Naive B cell (primary cell): ENCODE results near the gene MBNL1. TPM values are rescaled to one million over a fixed set of nuclear protein-coding genes. Genes with fewer than 3 reads are reported as not detected.
A peak's percentile ranks its signal among the peaks of the same experiment; 100 is the strongest.
"Not testable (repeated sequence)": the region's sequence is repeated elsewhere in the genome, so short reads cannot be mapped to it uniquely, and the experiment has no call there.

Experiments
- ATAC-seq, 2 donors: fragments of 150-1000 bp; cut with Tn5 transposase; 2 replicates each; pipeline ENCODE4 v1.10.0; 2021; ENCODE audit warnings: low read depth in 2 of 2, mild to moderate bottlenecking in 2 of 2, moderate library complexity in 2 of 2
- DNase-seq: peaks from one replicate; pipeline ENCODE4 v3.0.0; 2022
- H3K27ac Mint-ChIP-seq, 6 donors: one replicate each; pipeline ENCODE4 v1.8.0; 2020 to 2022; ENCODE audit warnings: mild to moderate bottlenecking in 6 of 6, mixed read lengths in 6 of 6, moderate library complexity in 5 of 6, inconsistent platforms in 2 of 6
- H3K27me3 Mint-ChIP-seq, 3 donors: one replicate each; pipeline ENCODE4 v1.8.0; 2021 to 2022; ENCODE audit warnings: mixed read lengths in 3 of 3, mild to moderate bottlenecking in 1 of 3
- H3K36me3 Mint-ChIP-seq, 2 donors: one replicate each; pipeline ENCODE4 v1.8.0; 2020 to 2022; ENCODE audit warnings: mixed read lengths in 2 of 2, inconsistent platforms in 1 of 2, mild to moderate bottlenecking in 1 of 2
- H3K4me1 Mint-ChIP-seq, 3 donors: one replicate each; pipeline ENCODE4 v1.8.0; 2020 to 2022; ENCODE audit warnings: mixed read lengths in 3 of 3, inconsistent platforms in 1 of 3, mild to moderate bottlenecking in 1 of 3, moderate library complexity in 1 of 3
- H3K4me3 Mint-ChIP-seq, 8 donors: one replicate each; pipeline ENCODE4 v1.8.0; 2020 to 2022; ENCODE audit warnings: mild to moderate bottlenecking in 8 of 8, mixed read lengths in 8 of 8, moderate library complexity in 8 of 8, inconsistent platforms in 2 of 8
- H3K9me3 Mint-ChIP-seq, 7 donors: one replicate each; pipeline ENCODE4 v1.8.0; 2020 to 2022; ENCODE audit warnings: mixed read lengths in 7 of 7, mild to moderate bottlenecking in 5 of 7, inconsistent platforms in 2 of 7, moderate library complexity in 1 of 7
- polyA plus RNA-seq, 6 donors: library from polyadenylated mRNA; unstranded; fragments of 300-500 nt; fragmentation: Illumina TruSeq; gene quantifications; one replicate each; pipeline ENCODE4 v1.2.3, GENCODE V29; 2021; ENCODE audit warnings: low read depth in 6 of 6

MBNL1 gene
- polyA plus RNA-seq, 6 donors from 2014 or later: 188 to 346 (median 260) TPM

DNA sequence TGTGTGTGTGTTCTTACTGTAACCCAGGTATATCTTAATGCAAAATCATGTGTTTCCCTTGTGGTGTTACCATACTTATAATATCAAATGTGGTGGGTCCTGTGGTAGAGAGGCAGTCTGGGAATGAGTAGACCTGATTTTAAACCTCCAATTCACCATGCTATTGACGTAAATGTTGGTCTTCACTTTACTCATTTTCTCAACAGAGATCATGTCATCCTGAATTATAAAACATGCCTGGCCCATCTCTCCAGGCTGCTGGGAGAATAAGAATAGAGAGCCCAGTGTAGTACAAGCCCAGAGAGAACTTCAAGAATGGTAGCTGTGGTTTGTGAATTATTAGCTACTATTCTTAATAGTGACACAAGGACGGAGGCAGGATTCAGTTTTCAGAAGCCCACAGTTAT is 88.1 kb downstream of the MBNL1 start:
- Mint-ChIP-seq H3K4me3 (no peak overlapping the region), H3K27ac (peak overlapping the region; percentile 12 to 76 (median 57)), H3K4me1 (peaks cover 47 to 68% (median 62%) of the 10 kb centered on the region in 3 donors), H3K27me3 (no peaks in the 10 kb centered on the region), H3K9me3 (no peaks in the 10 kb centered on the region), H3K36me3 (peaks cover 20 to 27% of the 10 kb centered on the region in 2 donors)
- ATAC-seq (no peak), DNase-seq (no peak)

- no peaks in the 10 kb centered on the region for H3K9me3 Mint-ChIP-seq
- no peaks in the 10 kb centered on the region for H3K27me3 Mint-ChIP-seq
- ATAC-seq (no peak), DNase-seq (no peak)
- peaks cover 16 to 22% of the 10 kb centered on the region in 2 donors for H3K36me3 Mint-ChIP-seq
- H3K4me1 Mint-ChIP-seq: peaks cover 43 to 70% (median 62%) of the 10 kb centered on the region in 3 donors
- peak overlapping the region; percentile 36 to 79 (median 68) for H3K27ac Mint-ChIP-seq
- no peak overlapping the region for H3K4me3 Mint-ChIP-seq
These were observed 88.9 kb downstream of the MBNL1 start for GRCh38 chr3:152357587-152357986.

- peak overlapping the region; percentile 10 to 89 (median 62) for H3K27ac Mint-ChIP-seq
- no peaks in the 10 kb centered on the region for H3K9me3 Mint-ChIP-seq
- peaks cover 23 to 29% of the 10 kb centered on the region in 2 donors for H3K36me3 Mint-ChIP-seq
- DNase-seq (no peak), ATAC-seq (no peak)
- no peak overlapping the region for H3K4me3 Mint-ChIP-seq
- no peaks in the 10 kb centered on the region for H3K27me3 Mint-ChIP-seq
- H3K4me1 Mint-ChIP-seq: peaks cover 45 to 69% (median 63%) of the 10 kb centered on the region in 3 donors
These were observed 90.9 kb downstream of the MBNL1 start for GRCh38 chr3:152359385-152360248.

DNA sequence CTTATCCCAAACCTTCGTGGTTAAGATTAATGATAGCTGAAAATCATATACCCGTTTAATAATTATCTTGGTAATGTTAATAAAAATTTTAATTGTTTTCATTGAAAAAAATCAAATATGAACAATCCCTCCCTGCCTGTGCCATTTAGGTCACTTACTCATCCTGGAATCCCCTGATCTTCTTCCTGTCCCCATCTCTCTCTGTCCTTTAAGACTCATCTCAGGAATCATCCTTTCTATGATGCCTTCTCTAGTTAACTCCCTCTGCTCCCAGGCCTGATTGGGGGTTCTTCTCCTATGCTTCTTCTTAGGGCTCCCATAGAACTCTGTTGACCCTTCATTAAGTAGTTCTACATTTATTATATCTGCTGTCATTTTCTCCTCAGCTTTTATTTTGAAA is 91.6 kb downstream of the MBNL1 start:
- no peak for ATAC-seq
- Mint-ChIP-seq H3K36me3 (peaks cover 22 to 29% of the 10 kb centered on the region in 2 donors), H3K27me3 (no peaks in the 10 kb centered on the region), H3K4me3 (no peak overlapping the region), H3K4me1 (peaks cover 46 to 68% (median 61%) of the 10 kb centered on the region in 3 donors), H3K27ac (peak overlapping the region; percentile 2 to 89 (median 52)), H3K9me3 (no peaks in the 10 kb centered on the region)
- no peak for DNase-seq

DNA sequence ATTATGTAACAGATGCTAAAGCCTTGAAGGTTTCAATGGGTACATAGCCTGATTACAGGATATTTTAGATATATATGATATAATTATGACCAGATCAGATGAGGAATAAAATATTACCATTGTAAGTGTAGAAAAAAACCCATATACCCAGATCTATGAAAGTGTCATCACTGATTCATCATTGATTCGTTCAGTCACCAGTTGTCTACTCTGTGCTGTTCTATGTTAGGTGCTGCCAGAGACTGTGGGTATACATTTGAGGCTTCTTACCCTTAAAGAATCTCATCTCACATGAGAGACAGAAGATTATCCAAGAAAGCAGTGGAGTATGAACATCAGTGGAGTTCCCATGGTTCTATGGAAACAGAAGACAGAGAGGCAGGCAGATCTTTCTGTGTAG is 92.2 kb downstream of the MBNL1 start:
- no peaks in the 10 kb centered on the region for H3K27me3 Mint-ChIP-seq

DNA sequence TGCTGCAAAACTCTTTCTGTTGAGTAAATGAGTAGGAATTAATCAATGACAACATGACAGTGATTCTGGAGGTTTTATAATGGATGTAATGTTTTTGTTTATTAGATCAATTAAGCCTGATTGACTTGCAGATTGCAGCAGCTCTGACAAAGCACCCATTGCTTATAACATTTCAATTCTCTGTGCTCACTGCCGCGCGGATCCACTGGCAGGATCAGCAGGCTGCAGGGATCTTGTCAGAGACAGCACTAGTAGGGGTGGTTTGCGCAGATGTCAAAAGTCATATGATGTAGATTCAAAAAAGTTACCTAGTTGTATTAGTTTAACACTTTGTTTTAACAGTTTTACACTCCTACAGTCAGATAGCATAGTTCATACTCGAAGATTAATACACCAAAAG is 93.4 kb downstream of the MBNL1 start:
- peak overlapping the region in 5 of 6 donors; percentile 62 to 87 (median 76) for H3K27ac Mint-ChIP-seq
- H3K36me3 Mint-ChIP-seq: peaks cover 29 to 32% of the 10 kb centered on the region in 2 donors
- H3K4me1 Mint-ChIP-seq: peaks cover 47 to 57% (median 57%) of the 10 kb centered on the region in 3 donors
- H3K9me3 Mint-ChIP-seq: peaks cover 0 to 5% (median under 1%) of the 10 kb centered on the region in 7 donors
- ATAC-seq (no peak), DNase-seq (no peak)
- H3K27me3 Mint-ChIP-seq: no peaks in the 10 kb centered on the region
- H3K4me3 Mint-ChIP-seq: no peak overlapping the region

More for the DNA sequence above, 92.2 kb downstream of the MBNL1 start:
- DNase-seq (no peak), ATAC-seq (no peak)
- Mint-ChIP-seq H3K9me3 (no peaks in the 10 kb centered on the region), H3K27ac (peak overlapping the region in 4 of 6 donors; percentile 64 to 83 (median 72)), H3K4me1 (peaks cover 46 to 65% (median 61%) of the 10 kb centered on the region in 3 donors), H3K36me3 (peaks cover 22 to 29% of the 10 kb centered on the region in 2 donors), H3K4me3 (no peak overlapping the region)

- H3K27ac Mint-ChIP-seq: peak overlapping the region in 5 of 6 donors; percentile 10 to 86 (median 77)
- H3K36me3 Mint-ChIP-seq: peaks cover 30 to 46% of the 10 kb centered on the region in 2 donors
- peaks cover 55 to 67% (median 66%) of the 10 kb centered on the region in 3 donors for H3K4me1 Mint-ChIP-seq
- H3K27me3 Mint-ChIP-seq: no peaks in the 10 kb centered on the region
- ATAC-seq: no peak
- DNase-seq: no peak
- peaks cover 0 to 13% (median 7%) of the 10 kb centered on the region in 7 donors for H3K9me3 Mint-ChIP-seq
- no peak overlapping the region for H3K4me3 Mint-ChIP-seq
These were observed 95.5 kb downstream of the MBNL1 start for GRCh38 chr3:152364237-152364636.

- DNase-seq: no peak
- H3K36me3 Mint-ChIP-seq: peaks cover 28 to 46% of the 10 kb centered on the region in 2 donors
- H3K4me3 Mint-ChIP-seq: no peak overlapping the region
- H3K9me3 Mint-ChIP-seq: peaks cover 0 to 13% (median 7%) of the 10 kb centered on the region in 7 donors
- no peaks in the 10 kb centered on the region for H3K27me3 Mint-ChIP-seq
- H3K27ac Mint-ChIP-seq: peak overlapping the region in 3 of 6 donors; percentile 42 to 83 (median 77)
- no peak for ATAC-seq
- H3K4me1 Mint-ChIP-seq: peaks cover 58 to 68% (median 68%) of the 10 kb centered on the region in 3 donors
These were observed 96.4 kb downstream of the MBNL1 start for GRCh38 chr3:152365126-152365525.

- Mint-ChIP-seq H3K4me3 (no peak overlapping the region), H3K36me3 (peaks cover 22 to 50% of the 10 kb centered on the region in 2 donors), H3K4me1 (peaks cover 61 to 73% (median 71%) of the 10 kb centered on the region in 3 donors)
These were observed 97.3 kb downstream of the MBNL1 start for GRCh38 chr3:152365766-152366593.

DNA sequence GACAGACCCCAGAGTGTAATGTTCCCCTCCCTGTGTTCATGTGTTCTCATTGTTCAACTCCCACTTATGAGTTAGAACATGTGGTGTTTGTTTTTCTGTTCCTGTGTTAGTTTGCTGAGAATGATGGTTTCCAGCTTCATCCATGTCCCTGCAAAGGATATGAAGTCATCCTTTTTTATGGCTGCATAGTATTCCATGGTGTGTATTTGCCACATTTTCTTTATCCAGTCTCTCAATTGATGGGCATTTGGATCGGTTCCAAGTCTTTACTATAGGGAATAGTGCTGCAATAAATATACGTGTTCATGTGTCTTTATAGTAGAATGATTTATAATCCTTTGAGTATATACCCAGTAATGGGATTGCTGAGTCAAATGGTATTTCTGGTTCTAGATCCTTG is 98.5 kb downstream of the MBNL1 start:
- peak overlapping the region in 5 of 6 donors; percentile 47 to 87 (median 82) for H3K27ac Mint-ChIP-seq
- peaks cover 62 to 73% (median 71%) of the 10 kb centered on the region in 3 donors for H3K4me1 Mint-ChIP-seq
- not testable (repeated sequence) for H3K27me3 Mint-ChIP-seq, DNase-seq, ATAC-seq
- peak overlapping the region in 3 of 8 donors; percentile 27 to 50 (median 46) for H3K4me3 Mint-ChIP-seq
- peaks cover 0 to 15% (median 7%) of the 10 kb centered on the region in 7 donors for H3K9me3 Mint-ChIP-seq
- peaks cover 25 to 59% of the 10 kb centered on the region in 2 donors for H3K36me3 Mint-ChIP-seq

More at GRCh38 chr3:152365766-152366593, 97.3 kb downstream of the MBNL1 start:
- no peak for DNase-seq
- Mint-ChIP-seq H3K27me3 (no peaks in the 10 kb centered on the region), H3K27ac (peak overlapping the region in 3 of 6 donors; percentile 39 to 83 (median 83)), H3K9me3 (peaks cover 0 to 13% (median 7%) of the 10 kb centered on the region in 7 donors)
- no peak for ATAC-seq

GRCh38 chr3:152372633-152373032 is 103.9 kb downstream of the MBNL1 start:
- not testable (repeated sequence) for ATAC-seq, DNase-seq, H3K27me3 Mint-ChIP-seq, H3K9me3 Mint-ChIP-seq
- peaks cover 16 to 33% of the 10 kb centered on the region in 2 donors for H3K36me3 Mint-ChIP-seq
- H3K27ac Mint-ChIP-seq: peak overlapping the region in 5 of 6 donors; percentile 35 to 89 (median 69)
- peak overlapping the region in 4 of 8 donors; percentile 37 to 57 (median 40) for H3K4me3 Mint-ChIP-seq
- peaks cover 58 to 98% (median 86%) of the 10 kb centered on the region in 3 donors for H3K4me1 Mint-ChIP-seq

- H3K4me1 Mint-ChIP-seq: peaks cover 53 to 96% (median 79%) of the 10 kb centered on the region in 3 donors
- DNase-seq (no peak), ATAC-seq (no peak)
- peak overlapping the region; percentile 14 to 91 (median 86) for H3K27ac Mint-ChIP-seq
- no peaks in the 10 kb centered on the region for H3K27me3 Mint-ChIP-seq
- H3K36me3 Mint-ChIP-seq: peaks cover 13 to 30% of the 10 kb centered on the region in 2 donors
- peak overlapping the region in 2 of 8 donors; percentile 26 to 48 for H3K4me3 Mint-ChIP-seq
- peaks cover 0 to 2% (median 0%) of the 10 kb centered on the region in 7 donors for H3K9me3 Mint-ChIP-seq
These were observed 104.7 kb downstream of the MBNL1 start for GRCh38 chr3:152373379-152373778.
